ENCODE data around the gene SND1.

- TF ChIP-seq CTCF (IDR thresholded peaks at IDR 0.05) (no peak), EP300 (IDR thresholded peaks at IDR 0.05) (no peak)
Observed at GRCh38 chr7:127652333-127653248, 597 bp downstream of the SND1 start.
